HepG2 (cell line): ENCODE results near the gene TBC1D10B.

Experiments
- BRF2 ChIP-seq: sonication (generic); formaldehyde crosslinking; IDR thresholded peaks from 2 replicates; pipeline ENCODE4 v1.8.1; 2022; ENCODE audit warnings: mild to moderate bottlenecking, missing genetic modification reagents
- CBX2 ChIP-seq, 2 experiments: fragments of 200-600 bp in 1 of 2; sonication (generic); formaldehyde crosslinking in 1 of 2; IDR thresholded peaks; 2 replicates each; pipeline versions ENCODE4 v1.7.0 to v1.8.1; 2018 to 2022; ENCODE audit warnings: low read depth in 2 of 2, low read length in 1 of 2, mild to moderate bottlenecking in 1 of 2, missing genetic modification reagents in 1 of 2
- CTCF ChIP-seq: sonication (generic); formaldehyde crosslinking; IDR thresholded peaks from 2 replicates; pipeline ENCODE4 v1.5.0; 2020; ENCODE audit warnings: mild to moderate bottlenecking, missing genetic modification reagents, moderate library complexity
- ELF3 ChIP-seq: IDR thresholded peaks from 2 replicates; pipeline ENCODE4 v1.6.1; 2016; ENCODE audit warnings: missing genetic modification reagents, missing compliant biosample characterization
- EZH2 ChIP-seq: conservative IDR thresholded peaks from 2 replicates; pipeline ENCODE4 v1.6.1; 2012; ENCODE audit warnings: mild to moderate bottlenecking, low read depth, low read length, moderate library complexity
- HDAC2 ChIP-seq: sonication (generic); formaldehyde crosslinking; IDR thresholded peaks from 2 replicates; pipeline ENCODE4 v1.4.0; 2020; ENCODE audit warnings: missing genetic modification reagents
- JUN ChIP-seq: sonication (generic); formaldehyde crosslinking; IDR thresholded peaks from 2 replicates; pipeline ENCODE4 v1.4.0; 2020; ENCODE audit warnings: mild to moderate bottlenecking, missing genetic modification reagents
- PRDM15 ChIP-seq: sonication (generic); formaldehyde crosslinking; IDR thresholded peaks from 2 replicates; pipeline ENCODE4 v1.4.0; 2020; ENCODE audit warnings: missing genetic modification reagents
- REST ChIP-seq, 2 experiments: IDR thresholded peaks; 2 replicates each; pipeline ENCODE4 v1.6.1; 2011 to 2012; ENCODE audit warnings: low read length in 2 of 2, borderline replicate concordance in 1 of 2, low read depth in 1 of 2, mild to moderate bottlenecking in 1 of 2, moderate library complexity in 1 of 2
- SAP130 ChIP-seq: IDR thresholded peaks from 2 replicates; pipeline ENCODE4 v1.6.1; 2016; ENCODE audit warnings: low read depth
- ZNF3 ChIP-seq: IDR thresholded peaks from 2 replicates; pipeline ENCODE4 v1.7.0; 2017; ENCODE audit warnings: inconsistent platforms
- ZNF331 ChIP-seq: sonication (generic); formaldehyde crosslinking; IDR thresholded peaks from 2 replicates; pipeline ENCODE4 v1.4.0; 2020; ENCODE audit warnings: missing genetic modification reagents

GRCh38 chr16:30416624-30417528 is 46.6 kb upstream of the TBC1D10B start:
- TF ChIP-seq CTCF (CRISPR knock-in tag) (no peak), HDAC2 (CRISPR knock-in tag) (no peak), EZH2 (no peak), ELF3 (CRISPR knock-in tag) (no peak), CBX2 (IDR thresholded peaks at IDR 0.05; ENCODE audit: low read depth, low read length) (no peak), CBX2 (CRISPR knock-in tag; IDR thresholded peaks at IDR 0.05; ENCODE audit: low read depth) (no peak), SAP130 (CRISPR knock-in tag) (no peak), JUN (CRISPR knock-in tag) (no peak), BRF2 (CRISPR knock-in tag) (no peak), PRDM15 (no peak), ZNF3 (CRISPR knock-in tag) (no peak), REST (IDR thresholded peaks at IDR 0.05; ENCODE audit: borderline replicate concordance in 1 of 2, low read depth in 1 of 2, low read length in 2 of 2) (no peak), ZNF331 (CRISPR knock-in tag) (no peak)
